ENCODE data around the gene BAIAP2L2.

- no peak for TF ChIP-seq POLR2A (IDR thresholded peaks at IDR 0.05)
- TF ChIP-seq CTCF (IDR thresholded peaks at IDR 0.05) = no peak
Observed at GRCh38 chr22:38068641-38069371, 41.7 kb downstream of the BAIAP2L2 start.
